ENCODE data around the gene STX7. TPM values are rescaled to one million over a fixed set of nuclear protein-coding genes. Genes with fewer than 3 reads are reported as not detected.
"Not testable (repeated sequence)": the region's sequence is repeated elsewhere in the genome, so short reads cannot be mapped to it uniquely, and the experiment has no call there.

STX7 gene
- 10 to 100 TPM; 23.7 to 34.1 (median 26.8) TPM for total RNA-seq

- Histone ChIP-seq H3K36me3 (peaks cover 0 to 7% (median 0%) of the 10 kb centered on the region in 3 donors), H3K27ac (peak within 1 kb of the TSS; percentile 85 to 96 (median 94)), H3K4me1 (peaks cover 8 to 41% (median 16%) of the 10 kb centered on the region in 3 donors), H3K4me3 (peak within 1 kb of the TSS; percentile 78 to 96 (median 90)), H3K9me3 (no peaks in the 10 kb centered on the region), H3K27me3 (no peaks in the 10 kb centered on the region)
- peak in 3 of 4 donors; percentile 58 to 85 (median 65) for TF ChIP-seq POLR2A (IDR thresholded peaks at IDR 0.05)
- peak in 1 of 6 experiments; percentile 9 for TF ChIP-seq CTCF (IDR thresholded peaks at IDR 0.05)
- intact Hi-C loops (cut with DNase I), result no loop called here
- WGBS, 2 donors, result 1 to 2% methylated on average over 18 to 30 of the region's 67 CpGs
- peak; percentile 62 for DNase-seq
Observed at GRCh38 chr6:132512638-132513632, at the start of gene STX7. STX7 (minus strand) TSS chr6:132513116; CDS start chr6:132503530, 9,586 bp downstream.

- 61 to 62% methylated on average over 3 of the region's 3 CpGs for WGBS, 2 donors
Observed at GRCh38 chr6:132560087-132560486, 47.2 kb upstream of the STX7 start.

GRCh38 chr6:132552372-132552771, 39.5 kb upstream of the STX7 start, which contains the start of gene TAAR8:
TAAR8 (plus strand) TSS chr6:132552672; CDS start chr6:132552693, 21 bp downstream.
- Histone ChIP-seq H3K27ac (no peak within 1 kb of the TSS), H3K9me3 (no peaks in the 10 kb centered on the region), H3K4me1 (no peaks in the 10 kb centered on the region), H3K4me3 (no peak within 1 kb of the TSS), H3K36me3 (no peaks in the 10 kb centered on the region), H3K27me3 (no peaks in the 10 kb centered on the region)
- TF ChIP-seq CTCF (IDR thresholded peaks at IDR 0.05), result no peak
- no peak for TF ChIP-seq POLR2A (IDR thresholded peaks at IDR 0.05)
- 88 to 95% methylated on average over 2 of the region's 2 CpGs for WGBS, 2 donors
- intact Hi-C loops (cut with DNase I), result no loop called here
- no peak for DNase-seq

More at GRCh38 chr6:132560087-132560486, 47.2 kb upstream of the STX7 start:
- H3K27me3 ChIP-seq; H3K4me1 ChIP-seq; intact Hi-C loops (cut with DNase I); H3K27ac ChIP-seq; H3K9me3 ChIP-seq; H3K4me3 ChIP-seq; H3K36me3 ChIP-seq; DNase-seq: not testable (repeated sequence)

- intact Hi-C loops (cut with DNase I), result no loop called here
- no peak overlapping the region for H3K4me3 ChIP-seq
- no peaks in the 10 kb centered on the region for H3K27me3 ChIP-seq
- H3K36me3 ChIP-seq, result no peaks in the 10 kb centered on the region
- no peak overlapping the region for H3K27ac ChIP-seq
- WGBS, 2 donors, result 86 to 100% methylated on average over 1 to 2 of the region's 4 CpGs
- no peaks in the 10 kb centered on the region for H3K4me1 ChIP-seq
- TF ChIP-seq CTCF (IDR thresholded peaks at IDR 0.05) (no peak), POLR2A (IDR thresholded peaks at IDR 0.05) (no peak)
- H3K9me3 ChIP-seq, result no peaks in the 10 kb centered on the region
- no peak for DNase-seq
Observed at GRCh38 chr6:132551214-132551613, 38.3 kb upstream of the STX7 start.

GRCh38 chr6:132548746-132549463, 36.0 kb upstream of the STX7 start:
- H3K36me3 ChIP-seq, result no peaks in the 10 kb centered on the region
- no peak for TF ChIP-seq CTCF (IDR thresholded peaks at IDR 0.05)
- no peak for TF ChIP-seq POLR2A (IDR thresholded peaks at IDR 0.05)
- H3K27me3 ChIP-seq, result peaks cover 0 to 5% (median 0%) of the 10 kb centered on the region in 4 donors
- whole genome bisulfite sequencing, 2 donors, result 94% methylated on average over 4 of the region's 4 CpGs
- H3K4me1 ChIP-seq, result no peaks in the 10 kb centered on the region
- H3K27ac ChIP-seq, result no peak overlapping the region
- H3K4me3 ChIP-seq, result no peak overlapping the region
- H3K9me3 ChIP-seq, result no peaks in the 10 kb centered on the region
- intact Hi-C loops (cut with DNase I), result no loop called here
- DNase-seq, result no peak

Data from esophagus squamous epithelium (tissue), 5 donors.